ENCODE data around the gene PTBP2.

The PTBP2 gene

GRCh38 chr1:96722161-96722922, 758 bp downstream of the PTBP2 start:
- Histone ChIP-seq H3K27ac (peak overlapping the region; percentile 87), H3K36me3 (replicated peaks) (peaks cover 8% of the 10 kb centered on the region), H3K4me3 (ENCODE audit: low read depth, low read length) (peak overlapping the region; percentile 92), H3K27me3 (replicated peaks) (no peaks in the 10 kb centered on the region)
- DNase-seq = peak; percentile 49
- in situ Hi-C loops (cut with HindIII; ENCODE audit: low pct_ligation_motif_present, low sequenced_read_pairs) = no loop called here
- TF ChIP-seq CTCF (IDR thresholded peaks at IDR 0.05; ENCODE audit: low read depth, low read length, missing control alignments) = no peak

GRCh38 chr1:96722958-96723357, 1.4 kb downstream of the PTBP2 start:
- Histone ChIP-seq H3K4me3 (ENCODE audit: low read depth, low read length) (peak overlapping the region; percentile 92), H3K27me3 (replicated peaks) (no peaks in the 10 kb centered on the region), H3K36me3 (replicated peaks) (peaks cover 8% of the 10 kb centered on the region), H3K27ac (no peak overlapping the region)
- in situ Hi-C loops (cut with HindIII; ENCODE audit: low pct_ligation_motif_present, low sequenced_read_pairs) = no loop called here
- no peak for DNase-seq
- no peak for TF ChIP-seq CTCF (IDR thresholded peaks at IDR 0.05; ENCODE audit: low read depth, low read length, missing control alignments)

GRCh38 chr1:96723377-96723776, 1.8 kb downstream of the PTBP2 start:
- Histone ChIP-seq H3K27ac (no peak overlapping the region), H3K4me3 (ENCODE audit: low read depth, low read length) (peak overlapping the region; percentile 92), H3K27me3 (replicated peaks) (no peaks in the 10 kb centered on the region), H3K36me3 (replicated peaks) (peaks cover 8% of the 10 kb centered on the region)
- no peak for DNase-seq
- in situ Hi-C loops (cut with HindIII; ENCODE audit: low pct_ligation_motif_present, low sequenced_read_pairs) = no loop called here
- no peak for TF ChIP-seq CTCF (IDR thresholded peaks at IDR 0.05; ENCODE audit: low read depth, low read length, missing control alignments)

GRCh38 chr1:96723936-96724335, 2.4 kb downstream of the PTBP2 start:
- in situ Hi-C loops (cut with HindIII; ENCODE audit: low pct_ligation_motif_present, low sequenced_read_pairs) = no loop called here
- no peak overlapping the region for H3K27ac ChIP-seq
- H3K27me3 ChIP-seq (replicated peaks) = no peaks in the 10 kb centered on the region
- DNase-seq = no peak
- no peak for TF ChIP-seq CTCF (IDR thresholded peaks at IDR 0.05; ENCODE audit: low read depth, low read length, missing control alignments)
- peaks cover 10% of the 10 kb centered on the region for H3K36me3 ChIP-seq (replicated peaks)
- H3K4me3 ChIP-seq (ENCODE audit: low read depth, low read length) = no peak overlapping the region

GRCh38 chr1:96727860-96728259, 6.3 kb downstream of the PTBP2 start:
- TF ChIP-seq CTCF (IDR thresholded peaks at IDR 0.05; ENCODE audit: low read depth, low read length, missing control alignments) = no peak
- no peak overlapping the region for H3K4me3 ChIP-seq (ENCODE audit: low read depth, low read length)
- H3K27me3 ChIP-seq (replicated peaks) = no peaks in the 10 kb centered on the region
- no peak overlapping the region for H3K27ac ChIP-seq
- DNase-seq = no peak
- in situ Hi-C loops (cut with HindIII; ENCODE audit: low pct_ligation_motif_present, low sequenced_read_pairs) = no loop called here
- peaks cover 15% of the 10 kb centered on the region for H3K36me3 ChIP-seq (replicated peaks)
